Ishikawa (cell line): ENCODE data around the gene P2RX1.

ENCODE experiments used
- CEBPB ChIP-seq: IDR thresholded peaks from 2 replicates; pipeline ENCODE4 v1.6.1; 2012
- CREB1 ChIP-seq: IDR thresholded peaks from 2 replicates; pipeline ENCODE4 v1.6.1; 2012; ENCODE audit warnings: low read depth
- EGR1 ChIP-seq: IDR thresholded peaks from 2 replicates; pipeline ENCODE4 v1.6.1; 2012
- EP300 ChIP-seq: IDR thresholded peaks from 2 replicates; pipeline ENCODE4 v1.6.1; 2012; ENCODE audit warnings: borderline replicate concordance
- FOXM1 ChIP-seq: IDR thresholded peaks from 2 replicates; pipeline ENCODE4 v1.6.1; 2012; ENCODE audit warnings: low read depth, borderline replicate concordance
- MAX ChIP-seq: IDR thresholded peaks from 2 replicates; pipeline ENCODE4 v1.6.1; 2012
- NFIC ChIP-seq: IDR thresholded peaks from 2 replicates; pipeline ENCODE4 v1.6.1; 2012
- RAD21 ChIP-seq: IDR thresholded peaks from 2 replicates; pipeline ENCODE4 v1.6.1; 2012; ENCODE audit warnings: low read depth
- TAF1 ChIP-seq: IDR thresholded peaks from 2 replicates; pipeline ENCODE4 v1.6.1; 2012; ENCODE audit warnings: low read depth, mild to moderate bottlenecking
- TCF12 ChIP-seq: IDR thresholded peaks from 2 replicates; pipeline ENCODE4 v1.6.1; 2012; ENCODE audit warnings: low read depth
- TEAD4 ChIP-seq: IDR thresholded peaks from 2 replicates; pipeline ENCODE4 v1.6.1; 2012
- USF1 ChIP-seq: IDR thresholded peaks from 2 replicates; pipeline ENCODE4 v1.6.1; 2012
- YY1 ChIP-seq: IDR thresholded peaks from 2 replicates; pipeline ENCODE4 v1.6.1; 2012; ENCODE audit warnings: low read depth
- ZBTB7A ChIP-seq: IDR thresholded peaks from 2 replicates; pipeline ENCODE4 v1.6.1; 2012; ENCODE audit warnings: low read depth
- TF ChIP-seq, protein P1 (sequence below): IDR thresholded peaks from 2 replicates; pipeline ENCODE4 v1.6.1; 2012; ENCODE audit warnings: low read depth, mild to moderate bottlenecking

The P2RX1 gene

GRCh38 chr17:3904501-3904900, 11.8 kb downstream of the P2RX1 start:
- no peak for TF ChIP-seq NFIC
- TF ChIP-seq CEBPB: no peak
- no peak for TF ChIP-seq EGR1
- TF ChIP-seq, protein P1, sequence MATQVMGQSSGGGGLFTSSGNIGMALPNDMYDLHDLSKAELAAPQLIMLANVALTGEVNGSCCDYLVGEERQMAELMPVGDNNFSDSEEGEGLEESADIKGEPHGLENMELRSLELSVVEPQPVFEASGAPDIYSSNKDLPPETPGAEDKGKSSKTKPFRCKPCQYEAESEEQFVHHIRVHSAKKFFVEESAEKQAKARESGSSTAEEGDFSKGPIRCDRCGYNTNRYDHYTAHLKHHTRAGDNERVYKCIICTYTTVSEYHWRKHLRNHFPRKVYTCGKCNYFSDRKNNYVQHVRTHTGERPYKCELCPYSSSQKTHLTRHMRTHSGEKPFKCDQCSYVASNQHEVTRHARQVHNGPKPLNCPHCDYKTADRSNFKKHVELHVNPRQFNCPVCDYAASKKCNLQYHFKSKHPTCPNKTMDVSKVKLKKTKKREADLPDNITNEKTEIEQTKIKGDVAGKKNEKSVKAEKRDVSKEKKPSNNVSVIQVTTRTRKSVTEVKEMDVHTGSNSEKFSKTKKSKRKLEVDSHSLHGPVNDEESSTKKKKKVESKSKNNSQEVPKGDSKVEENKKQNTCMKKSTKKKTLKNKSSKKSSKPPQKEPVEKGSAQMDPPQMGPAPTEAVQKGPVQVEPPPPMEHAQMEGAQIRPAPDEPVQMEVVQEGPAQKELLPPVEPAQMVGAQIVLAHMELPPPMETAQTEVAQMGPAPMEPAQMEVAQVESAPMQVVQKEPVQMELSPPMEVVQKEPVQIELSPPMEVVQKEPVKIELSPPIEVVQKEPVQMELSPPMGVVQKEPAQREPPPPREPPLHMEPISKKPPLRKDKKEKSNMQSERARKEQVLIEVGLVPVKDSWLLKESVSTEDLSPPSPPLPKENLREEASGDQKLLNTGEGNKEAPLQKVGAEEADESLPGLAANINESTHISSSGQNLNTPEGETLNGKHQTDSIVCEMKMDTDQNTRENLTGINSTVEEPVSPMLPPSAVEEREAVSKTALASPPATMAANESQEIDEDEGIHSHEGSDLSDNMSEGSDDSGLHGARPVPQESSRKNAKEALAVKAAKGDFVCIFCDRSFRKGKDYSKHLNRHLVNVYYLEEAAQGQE: no peak
- no peak for TF ChIP-seq MAX
- TF ChIP-seq TEAD4: no peak
- TF ChIP-seq EP300: no peak
- no peak for TF ChIP-seq USF1
- TF ChIP-seq ZBTB7A: no peak
- no peak for TF ChIP-seq FOXM1
- TF ChIP-seq TAF1: no peak
- no peak for TF ChIP-seq RAD21
- no peak for TF ChIP-seq YY1
- no peak for TF ChIP-seq TCF12
- no peak for TF ChIP-seq CREB1

DNA sequence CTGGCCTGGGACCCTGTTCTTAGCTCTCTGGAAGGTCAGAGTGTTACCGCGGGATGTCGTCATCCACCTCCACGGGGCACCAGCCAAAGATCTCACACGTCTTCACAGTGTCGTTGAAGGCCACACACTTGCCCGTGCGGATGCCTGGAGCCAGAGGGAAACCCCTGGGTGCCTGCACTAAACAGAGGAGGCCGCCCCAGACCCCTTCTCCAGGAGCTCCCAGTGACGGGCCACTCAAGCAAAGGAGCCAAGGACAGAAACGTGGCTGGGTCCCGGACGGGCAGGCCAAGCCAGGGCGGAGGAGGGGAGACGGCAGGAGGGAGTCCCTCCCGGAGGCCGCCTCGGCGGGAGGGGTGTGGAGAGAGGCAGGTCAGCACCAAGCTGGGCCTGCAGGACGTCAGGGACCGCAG, 12.4 kb downstream of the P2RX1 start:
- no peak for TF ChIP-seq CEBPB
- TF ChIP-seq, protein P1: no peak
- TF ChIP-seq ZBTB7A: no peak
- TF ChIP-seq USF1: no peak
- TF ChIP-seq YY1: no peak
- TF ChIP-seq NFIC: no peak
- TF ChIP-seq TAF1: no peak
- no peak for TF ChIP-seq TCF12
- no peak for TF ChIP-seq EGR1
- TF ChIP-seq MAX: no peak
- TF ChIP-seq EP300: no peak
- TF ChIP-seq FOXM1: no peak
- TF ChIP-seq TEAD4: no peak
- TF ChIP-seq RAD21: no peak
- TF ChIP-seq CREB1: no peak

DNA sequence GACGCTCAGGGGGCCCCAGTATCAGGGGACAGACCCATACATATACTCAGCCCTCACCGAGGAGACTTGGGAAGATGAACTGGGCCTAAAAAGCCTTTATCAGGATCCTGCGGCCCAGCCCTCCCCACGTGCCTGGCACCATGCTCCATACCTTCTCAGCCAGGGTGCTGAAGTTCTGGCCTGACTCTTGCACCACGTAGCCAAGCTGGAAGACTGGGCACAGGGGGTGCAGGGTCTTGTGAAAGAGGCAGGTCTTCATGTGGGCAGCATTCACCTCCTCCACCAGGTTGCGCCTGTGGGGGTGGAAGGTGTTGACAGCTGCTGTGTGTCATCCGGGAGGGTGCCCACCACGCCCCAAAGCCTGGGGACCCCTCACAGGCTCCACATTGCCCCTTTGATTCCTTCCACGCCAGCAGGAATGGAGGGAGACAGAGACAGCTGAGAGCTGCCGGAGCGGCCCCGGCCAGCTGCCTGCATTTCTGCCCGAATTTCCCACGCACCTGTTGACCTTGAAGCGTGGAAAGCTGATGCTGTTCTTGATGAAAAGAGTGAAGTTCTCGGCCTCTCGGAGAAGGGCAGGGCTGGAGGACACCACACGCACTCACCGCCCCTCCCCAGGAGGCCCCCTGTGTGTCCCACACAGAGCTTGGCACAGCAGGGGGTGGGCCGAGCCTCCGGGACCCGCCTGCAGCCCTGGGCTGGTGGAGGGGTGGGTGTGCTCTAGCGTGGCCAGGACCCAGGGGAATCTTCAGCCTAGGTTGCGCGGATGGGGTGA, 13.0 kb downstream of the P2RX1 start:
- no peak for TF ChIP-seq FOXM1

DNA sequence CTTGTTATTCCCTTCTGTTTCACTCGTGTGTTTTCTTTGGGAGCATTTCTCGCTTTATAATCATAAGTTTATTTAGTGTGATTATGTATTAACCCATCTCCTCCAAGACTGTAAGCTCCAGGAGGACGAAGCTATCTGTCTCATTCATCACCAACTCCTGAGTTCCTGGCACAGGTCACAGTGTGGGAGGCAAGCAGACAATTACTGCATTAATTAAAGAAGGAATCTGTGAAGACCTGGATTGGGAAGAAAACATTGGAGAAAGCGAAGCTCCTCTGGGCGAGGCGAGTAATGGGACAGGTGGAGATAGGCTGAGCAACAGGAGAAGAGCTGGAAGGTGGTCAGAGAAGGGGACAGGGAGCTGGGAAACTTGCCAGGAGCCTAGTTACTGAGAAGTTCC, 15.6 kb downstream of the P2RX1 start:
- no peak for TF ChIP-seq ZBTB7A
- TF ChIP-seq USF1: no peak
- no peak for TF ChIP-seq TCF12
- no peak for TF ChIP-seq CEBPB
- TF ChIP-seq TEAD4: no peak
- no peak for TF ChIP-seq YY1
- no peak for TF ChIP-seq TAF1
- TF ChIP-seq, protein P1: no peak
- no peak for TF ChIP-seq EGR1
- TF ChIP-seq FOXM1: no peak
- no peak for TF ChIP-seq EP300
- TF ChIP-seq RAD21: no peak
- no peak for TF ChIP-seq NFIC
